Activated CD8-positive, alpha-beta memory T cell treated with anti-CD3 and anti-CD28 coated beads for 24 hours (primary cell): ENCODE measurements around the gene APOE.
"Not testable (repeated sequence)": the region's sequence is repeated elsewhere in the genome, so short reads cannot be mapped to it uniquely, and the experiment has no call there.

Experiments
- DNase-seq: peaks from one replicate; pipeline ENCODE4 v3.0.0-alpha.2; 2020

APOE gene

GRCh38 chr19:44912854-44913253 is 7.3 kb downstream of the APOE start:
- no peak for DNase-seq

DNA sequence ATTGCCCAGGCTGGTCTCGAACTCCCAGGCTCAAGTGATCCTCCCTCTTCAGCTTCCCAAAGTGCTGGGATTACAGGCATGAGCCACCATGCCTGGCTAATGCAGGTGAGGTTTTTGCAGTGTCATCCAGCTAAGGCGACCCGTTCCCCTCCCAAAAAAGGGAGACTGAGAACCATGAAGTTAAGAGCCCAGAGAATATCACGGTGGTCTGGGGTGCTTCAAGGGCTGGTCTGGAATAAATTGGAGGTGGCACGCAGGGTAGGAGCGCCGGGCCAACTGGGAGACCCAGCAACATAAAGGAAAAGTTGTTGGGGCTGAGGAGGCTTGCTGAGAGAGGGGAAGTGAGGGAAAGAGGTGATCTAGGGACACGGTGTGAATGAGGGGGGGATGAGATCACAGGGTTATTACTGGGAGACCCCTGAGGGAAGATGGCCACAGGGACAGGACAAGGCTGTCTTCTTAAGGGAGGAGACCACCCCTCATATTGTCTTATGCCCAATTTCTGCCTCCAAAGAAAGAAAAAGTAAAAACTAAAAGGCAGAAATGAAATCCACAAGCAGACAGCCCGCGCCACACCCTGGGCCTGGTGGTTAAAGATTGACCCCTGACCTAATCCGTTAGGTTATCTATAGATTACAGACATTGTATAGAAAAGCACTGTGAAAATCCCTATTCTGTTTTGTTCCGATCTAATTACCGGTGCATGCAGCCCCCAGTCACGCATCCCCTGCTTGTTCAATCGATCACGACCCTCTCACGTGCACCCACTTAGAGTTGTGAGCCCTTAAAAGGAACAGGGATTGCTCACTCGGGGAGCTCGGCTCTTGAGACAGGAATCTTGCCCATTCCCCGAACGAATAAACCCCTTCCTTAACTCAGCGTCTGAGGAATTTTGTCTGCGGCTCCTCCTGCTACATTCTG is 8.2 kb downstream of the APOE start:
- DNase-seq: not testable (repeated sequence)

DNA sequence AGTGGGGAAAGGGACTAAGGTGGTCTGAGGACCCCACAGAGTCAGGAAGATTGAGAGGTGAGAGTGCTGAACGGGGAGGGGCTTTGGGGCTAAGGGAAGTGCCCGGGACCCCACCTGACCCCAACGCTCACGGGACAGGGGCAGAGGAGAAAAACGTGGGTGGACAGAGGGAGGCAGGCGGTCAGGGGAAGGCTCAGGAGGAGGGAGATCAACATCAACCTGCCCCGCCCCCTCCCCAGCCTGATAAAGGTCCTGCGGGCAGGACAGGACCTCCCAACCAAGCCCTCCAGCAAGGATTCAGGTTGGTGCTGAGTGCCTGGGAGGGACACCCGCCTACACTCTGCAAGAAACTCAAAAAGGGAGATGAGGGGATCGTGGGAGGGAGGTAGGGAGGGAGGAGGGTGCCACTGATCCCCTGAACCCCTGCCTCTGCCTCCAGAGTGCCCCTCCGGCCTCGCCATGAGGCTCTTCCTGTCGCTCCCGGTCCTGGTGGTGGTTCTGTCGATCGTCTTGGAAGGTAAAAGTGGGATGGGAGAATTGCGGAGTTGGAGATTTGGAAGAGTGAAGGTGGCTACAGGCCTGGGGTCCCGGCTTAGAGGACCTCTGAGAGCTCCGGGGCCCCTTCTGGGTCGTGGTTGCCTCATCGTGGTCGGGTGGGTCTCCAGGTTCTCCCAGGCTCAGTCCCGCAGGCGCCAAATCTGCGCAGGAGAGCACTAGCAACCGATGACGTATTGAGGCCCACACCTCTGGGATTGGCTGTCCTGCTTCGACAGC is 9.0 kb downstream of the APOE start, which contains the start of gene APOC1:
Gene APOC1 (plus strand): TSS at position 176 of the 774 bp plus-strand sequence. CDS start 284 bp downstream, at position 460.
- DNase-seq: peak; percentile 90

- DNase-seq: no peak
Measured at GRCh38 chr19:44924243-44924725, 18.7 kb downstream of the APOE start.

- DNase-seq: no peak
Measured at GRCh38 chr19:44925114-44925891, 19.7 kb downstream of the APOE start.

DNA sequence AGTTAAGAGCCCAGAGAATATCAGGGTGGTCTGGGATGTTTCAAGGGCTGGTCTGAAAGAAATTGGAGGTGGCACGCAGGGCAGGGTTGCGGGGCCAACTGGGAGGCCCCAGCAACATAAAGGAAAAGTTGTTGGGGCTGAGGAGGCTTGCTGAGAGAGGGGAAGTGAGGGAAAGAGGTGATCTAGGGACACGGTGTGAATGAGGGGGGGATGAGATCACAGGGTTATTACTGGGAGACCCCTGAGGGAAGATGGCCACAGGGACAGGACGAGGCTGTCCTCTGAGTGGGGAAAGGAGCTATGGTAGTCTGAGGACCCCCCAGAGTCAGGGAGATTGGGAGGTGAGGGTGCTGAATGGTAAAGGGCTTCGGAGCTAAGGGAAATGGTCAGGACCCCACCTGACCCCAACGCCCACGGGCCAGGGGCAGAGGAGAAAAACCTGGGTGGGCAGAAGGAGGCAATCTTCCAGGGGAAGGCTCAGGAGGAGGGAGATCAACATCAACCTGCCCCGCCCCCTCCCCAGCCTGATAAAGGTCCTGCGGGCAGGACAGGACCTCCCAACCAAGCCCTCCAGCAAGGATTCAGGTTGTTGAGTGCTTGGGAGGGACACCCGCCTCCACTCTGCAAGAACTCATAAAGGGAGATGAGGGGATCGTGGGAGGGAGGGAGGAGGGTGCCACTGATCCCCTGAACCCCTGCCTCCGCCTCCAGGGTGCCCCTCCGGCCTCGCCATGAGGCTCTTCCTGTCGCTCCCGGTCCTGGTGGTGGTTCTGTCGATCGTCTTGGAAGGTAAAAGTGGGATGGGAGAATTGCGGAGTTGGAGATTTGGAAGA is 20.9 kb downstream of the APOE start:
- DNase-seq: not testable (repeated sequence)

DNA sequence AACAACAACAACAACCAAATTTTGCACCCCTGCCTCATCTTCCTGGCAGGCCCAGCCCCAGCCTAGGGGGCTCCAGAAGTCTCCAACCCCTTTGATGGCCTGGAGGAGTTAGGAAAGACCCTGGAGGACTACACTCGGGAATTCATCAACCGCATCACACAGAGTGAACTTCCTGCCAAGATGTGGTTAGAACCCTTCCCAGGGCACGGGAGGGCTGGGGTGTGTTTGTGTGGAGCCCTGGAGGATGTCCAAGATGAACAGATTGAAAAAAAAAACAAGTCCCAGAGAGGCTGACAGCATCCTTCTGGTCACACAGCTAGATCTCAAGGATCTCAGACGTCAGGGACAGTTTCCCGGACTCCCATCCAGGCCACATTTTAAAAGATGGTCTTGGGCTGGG is 22.1 kb downstream of the APOE start:
- no peak for DNase-seq

DNA sequence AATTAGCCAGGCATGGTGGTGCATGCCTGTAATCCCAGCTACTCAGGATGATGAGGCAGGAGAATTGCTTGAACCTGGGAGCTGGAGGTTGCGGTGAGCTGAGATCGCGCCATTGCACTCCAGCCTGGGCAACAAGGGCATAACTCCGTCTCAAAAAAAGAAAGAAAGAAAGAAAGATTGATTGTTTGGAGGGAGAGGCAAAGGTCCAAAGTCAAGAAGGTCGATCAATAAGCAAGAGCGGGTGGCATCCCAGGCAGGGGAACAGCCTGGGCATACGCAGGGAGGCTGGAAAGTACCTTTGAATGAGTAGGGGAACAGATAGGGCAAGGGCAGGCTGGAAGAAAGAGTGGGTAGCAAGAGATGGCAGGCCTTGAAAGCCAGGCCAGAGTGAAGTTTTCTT is 24.5 kb downstream of the APOE start:
- DNase-seq: no peak

DNA sequence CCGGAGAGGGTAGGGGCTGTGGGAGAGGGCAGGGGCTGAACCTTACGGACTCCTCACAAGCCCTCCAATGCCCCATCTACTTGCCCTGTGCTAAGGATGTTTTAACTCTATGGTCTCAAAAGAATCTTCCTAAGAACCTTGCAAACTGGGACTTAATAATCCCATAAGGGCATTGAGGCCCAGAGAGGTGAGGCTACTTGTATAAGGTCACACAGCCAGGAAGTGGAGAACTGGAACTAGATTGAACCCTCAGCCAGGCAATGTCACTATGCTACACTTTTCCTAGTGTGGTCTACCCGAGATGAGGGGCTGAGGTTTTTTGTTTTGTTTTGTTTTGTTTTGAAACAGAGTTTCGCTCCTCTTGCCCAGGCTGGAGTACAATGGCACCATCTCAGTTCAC is 25.9 kb downstream of the APOE start:
- no peak for DNase-seq

DNA sequence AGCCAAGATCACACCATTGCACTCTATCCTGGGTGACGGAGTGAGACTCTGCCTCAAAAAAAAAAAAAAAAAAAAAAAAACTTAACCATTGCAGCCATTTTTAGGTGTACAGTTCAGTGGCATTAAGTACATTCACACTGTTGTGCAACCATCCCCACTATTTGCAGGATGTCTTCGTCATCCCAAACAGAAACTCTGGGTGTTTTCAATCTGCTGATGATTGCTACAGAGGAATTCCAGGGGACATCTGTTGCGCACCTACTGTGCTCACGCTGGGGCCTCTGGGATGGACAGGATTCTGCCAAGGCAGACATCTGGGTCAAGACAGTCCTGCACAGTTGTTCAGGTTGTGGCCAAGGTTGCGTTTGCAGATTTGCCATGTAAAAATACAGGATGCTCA is 34.1 kb downstream of the APOE start:
- DNase-seq: no peak

GRCh38 chr19:44942067-44942571 is 36.5 kb downstream of the APOE start, which contains the start of gene APOC4:
TSS of gene APOC4 (plus strand) at chr19:44942237. CDS start at chr19:44942278, 41 bp downstream.
- DNase-seq: no peak

DNA sequence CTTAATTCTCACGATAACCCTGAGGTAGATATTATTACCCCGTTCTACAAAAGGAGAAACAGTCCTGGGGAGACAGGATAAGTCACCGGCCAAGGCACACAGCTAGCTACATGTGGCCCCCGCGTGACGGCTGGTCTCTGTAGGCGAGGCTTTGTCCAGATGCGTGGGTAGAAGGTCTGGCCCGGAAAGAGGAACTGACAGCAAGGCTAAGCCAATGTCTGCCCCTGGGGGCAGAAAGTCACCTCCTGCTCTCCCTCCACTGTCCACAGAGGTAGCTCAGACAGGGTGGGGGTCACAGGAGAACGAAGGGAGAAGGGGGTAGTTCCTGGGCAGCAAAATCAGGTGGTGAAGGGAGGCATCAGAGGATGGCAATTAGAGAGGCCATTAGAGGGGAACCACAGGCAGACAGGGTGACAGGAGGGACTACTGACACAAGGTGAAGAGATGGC is 38.2 kb downstream of the APOE start:
- DNase-seq: no peak

- no peak for DNase-seq
Measured at GRCh38 chr19:44947041-44947581, 41.5 kb downstream of the APOE start.

DNA sequence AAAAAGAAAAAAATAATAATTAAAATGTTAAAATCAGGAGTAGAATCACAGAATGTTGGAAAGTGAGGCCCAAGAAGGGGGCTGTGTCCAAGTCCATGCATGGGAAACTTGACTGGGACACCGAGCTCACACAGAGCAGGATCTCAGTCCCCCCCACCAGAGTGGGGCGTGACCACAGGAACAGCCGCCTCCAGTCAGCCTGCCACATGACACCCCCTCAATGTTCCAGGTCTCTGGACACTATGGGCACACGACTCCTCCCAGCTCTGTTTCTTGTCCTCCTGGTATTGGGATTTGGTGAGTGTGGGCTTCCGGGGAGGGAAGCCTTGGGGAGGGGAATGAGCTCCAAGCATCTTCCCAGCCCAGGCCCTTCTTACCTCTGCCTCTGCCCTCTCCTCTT is 42.6 kb downstream of the APOE start:
- DNase-seq: no peak

- DNase-seq: no peak
Measured at GRCh38 chr19:44948763-44949374, 43.3 kb downstream of the APOE start.

GRCh38 chr19:44949550-44949949 is 44.0 kb downstream of the APOE start:
- no peak for DNase-seq

DNA sequence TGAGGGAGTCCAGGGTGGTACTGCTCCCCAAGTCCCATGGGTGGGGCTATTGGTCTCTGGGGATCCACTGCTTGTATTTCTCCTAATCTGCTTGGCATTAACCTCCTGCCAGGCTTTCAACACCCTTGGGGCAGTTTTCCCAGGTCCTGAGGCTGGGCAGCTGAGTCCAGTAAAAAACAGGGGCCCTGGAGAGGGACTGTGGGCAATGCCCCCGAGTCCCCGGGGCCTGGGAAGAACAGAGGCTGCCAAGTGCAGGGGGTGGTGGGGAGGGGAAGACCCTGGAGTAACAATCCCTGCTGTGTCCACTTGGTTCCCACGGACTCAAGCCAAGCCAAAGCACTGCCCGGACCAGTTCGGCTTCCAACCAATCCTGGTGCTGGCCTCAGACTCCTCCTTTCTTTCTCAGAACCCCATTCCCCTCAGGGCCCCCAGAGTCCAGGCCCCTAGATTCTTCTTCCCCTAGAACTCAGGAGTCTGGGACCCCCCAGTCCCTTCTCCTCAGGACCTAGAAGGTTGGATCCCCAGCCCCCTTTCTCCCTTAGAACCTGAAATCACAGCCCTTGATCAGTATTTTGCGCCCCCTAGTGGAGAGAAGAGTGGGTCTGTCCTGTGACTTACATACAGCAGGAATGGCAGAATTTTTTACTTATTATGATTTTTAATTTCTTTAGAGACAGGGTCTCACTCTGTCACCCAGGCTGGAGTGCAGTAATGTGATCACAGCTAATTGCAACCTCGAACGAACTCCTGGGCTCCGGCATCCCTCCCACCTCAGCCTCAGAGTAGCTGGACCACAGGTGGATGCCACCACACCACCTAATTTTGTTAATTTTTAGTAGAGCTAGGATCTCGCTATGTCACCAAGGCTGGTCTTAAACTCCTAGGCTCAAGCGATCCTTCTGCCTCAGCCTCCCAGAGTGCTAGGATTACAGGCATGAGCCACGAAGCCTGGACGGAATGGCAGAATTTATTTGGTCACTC is 45.9 kb downstream of the APOE start:
- peak; percentile 72 for DNase-seq

DNA sequence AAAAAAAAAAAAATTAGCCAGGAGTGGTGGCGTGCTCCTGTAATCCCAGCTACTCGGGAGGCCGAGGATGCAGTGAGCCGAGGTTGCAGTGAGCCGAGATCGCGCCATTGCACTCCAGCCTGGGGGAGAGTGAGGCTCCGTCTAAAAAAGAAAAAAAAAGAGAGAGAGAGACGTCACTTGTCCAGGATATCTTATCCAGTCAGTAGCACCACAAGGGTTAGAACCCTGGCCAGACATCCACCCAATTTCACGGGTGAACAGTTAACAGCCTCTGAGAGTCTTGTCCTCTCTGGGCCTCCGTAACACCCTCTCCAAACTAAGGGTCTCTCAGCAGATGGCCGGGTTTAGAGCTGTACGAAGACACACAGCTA is 48.7 kb downstream of the APOE start:
- no peak for DNase-seq
